HepG2 (cell line): ENCODE measurements around the gene RNF125.
"Not testable (repeated sequence)": the region's sequence is repeated elsewhere in the genome, so short reads cannot be mapped to it uniquely, and the experiment has no call there.

Experiments used
- FOXK1 ChIP-seq: sonication (generic); formaldehyde crosslinking; IDR thresholded peaks from 2 replicates; pipeline ENCODE4 v1.4.0; 2020; ENCODE audit warnings: low read depth, missing genetic modification reagents, borderline replicate concordance
- HBP1 ChIP-seq: IDR thresholded peaks from 2 replicates; pipeline ENCODE4 v1.6.1; 2016; ENCODE audit warnings: low read depth, control low read depth
- KDM1A ChIP-seq: IDR thresholded peaks from 2 replicates; pipeline ENCODE4 v1.6.1; 2016; ENCODE audit warnings: missing compliant biosample characterization
- NFIC ChIP-seq: IDR thresholded peaks from 2 replicates; pipeline ENCODE4 v1.6.1; 2012; ENCODE audit warnings: mild to moderate bottlenecking, low read length, inconsistent platforms
- ZBTB46 ChIP-seq: sonication (generic); formaldehyde crosslinking; IDR thresholded peaks from 2 replicates; pipeline ENCODE4 v1.4.0; 2020; ENCODE audit warnings: mild to moderate bottlenecking, missing genetic modification reagents, borderline replicate concordance
- ZNF468 ChIP-seq: sonication (generic); formaldehyde crosslinking; IDR thresholded peaks from 2 replicates; pipeline ENCODE4 v1.8.0; 2022; ENCODE audit warnings: mild to moderate bottlenecking, moderate library complexity, missing genetic modification reagents

GRCh38 chr18:32003822-32004221, 14.8 kb upstream of the RNF125 start:
- TF ChIP-seq HBP1 (CRISPR knock-in tag); ZBTB46 (CRISPR knock-in tag); ZNF468; FOXK1; NFIC; KDM1A (CRISPR knock-in tag): not testable (repeated sequence)
